C4-2B (cell line): ENCODE results near the gene BLID.

ENCODE experiments used
- CTCF ChIP-seq: fragments of 450-650 bp; conservative IDR thresholded peaks from 2 replicates; pipeline ENCODE4 v1.5.1; 2017; ENCODE audit warnings: mild to moderate bottlenecking
- ZFX ChIP-seq: fragments of 450-650 bp; IDR thresholded peaks from 2 replicates; pipeline ENCODE4 v1.6.1; 2017

GRCh38 chr11:122108828-122109227 is 7.2 kb downstream of the BLID start:
- TF ChIP-seq CTCF (no peak), ZFX (no peak)
